Fibroblast of skin of abdomen (primary cell): ENCODE results near the gene TRIM56. TPM values are rescaled to one million over a fixed set of nuclear protein-coding genes. Genes with fewer than 3 reads are reported as not detected.
"Not testable (repeated sequence)": the region's sequence is repeated elsewhere in the genome, so short reads cannot be mapped to it uniquely, and the experiment has no call there.

Experiments used
- DNase-seq: peaks from one replicate; pipeline ENCODE4 v3.0.0-alpha.2; 2013
- polyA plus RNA-seq, 2 experiments: library from polyadenylated mRNA; unstranded; fragments of 120-200 nt; gene quantifications; one replicate each; pipeline ENCODE4 v1.2.1, GENCODE V29; 2013; ENCODE audit not compliant: insufficient read length in 2 of 2

TRIM56 gene
- polyA plus RNA-seq (2013, experiment 1 of 2; ENCODE audit: insufficient read length) = 16.6 TPM
- 15.7 TPM for polyA plus RNA-seq (2013, experiment 2 of 2; ENCODE audit: insufficient read length)

GRCh38 chr7:101085162-101085964 is at the start of gene TRIM56:
TRIM56 (plus strand) TSS chr7:101085481; CDS start chr7:101087313, 1,832 bp downstream.
- DNase-seq = peak; percentile 72

- DNase-seq = no peak
Measured at GRCh38 chr7:101035941-101036340, 49.3 kb upstream of the TRIM56 start.

GRCh38 chr7:101041283-101041682 is 44.0 kb upstream of the TRIM56 start:
- not testable (repeated sequence) for DNase-seq

- DNase-seq = peak; percentile 26
Measured at GRCh38 chr7:101058355-101058754, 26.9 kb upstream of the TRIM56 start.

GRCh38 chr7:101059620-101059942 is 25.7 kb upstream of the TRIM56 start:
- DNase-seq = no peak

GRCh38 chr7:101060992-101061391 is 24.3 kb upstream of the TRIM56 start:
- DNase-seq = no peak

GRCh38 chr7:101064176-101064550 is 21.1 kb upstream of the TRIM56 start:
- DNase-seq = not testable (repeated sequence)

- not testable (repeated sequence) for DNase-seq
Measured at GRCh38 chr7:101065162-101065561, 20.1 kb upstream of the TRIM56 start.

- DNase-seq = no peak
Measured at GRCh38 chr7:101066141-101066832, 19.0 kb upstream of the TRIM56 start.

GRCh38 chr7:101066833-101067177 is 18.5 kb upstream of the TRIM56 start:
- DNase-seq = no peak

GRCh38 chr7:101068401-101068800 is 16.9 kb upstream of the TRIM56 start:
- DNase-seq = no peak

GRCh38 chr7:101071362-101072104 is 13.7 kb upstream of the TRIM56 start:
- DNase-seq = not testable (repeated sequence)

GRCh38 chr7:101075646-101076045 is 9.6 kb upstream of the TRIM56 start:
- DNase-seq = no peak

GRCh38 chr7:101076183-101076582 is 9.1 kb upstream of the TRIM56 start:
- not testable (repeated sequence) for DNase-seq

GRCh38 chr7:101077303-101078086 is 7.8 kb upstream of the TRIM56 start:
- peak; percentile 67 for DNase-seq

GRCh38 chr7:101081432-101081831 is 3.8 kb upstream of the TRIM56 start:
- DNase-seq = no peak

GRCh38 chr7:101084865-101085161 is 468 bp upstream of the TRIM56 start:
- DNase-seq = no peak

- no peak for DNase-seq
Measured at GRCh38 chr7:101087334-101088068, 2.2 kb downstream of the TRIM56 start.

GRCh38 chr7:101088069-101088425 is 2.8 kb downstream of the TRIM56 start:
- no peak for DNase-seq

- DNase-seq = no peak
Measured at GRCh38 chr7:101088858-101089529, 3.7 kb downstream of the TRIM56 start.

- no peak for DNase-seq
Measured at GRCh38 chr7:101089876-101090275, 4.6 kb downstream of the TRIM56 start.
